ENCODE results near the gene MEOX2. TPM values are rescaled to one million over a fixed set of nuclear protein-coding genes. Genes with fewer than 3 reads are reported as not detected.

The MEOX2 gene
- total RNA-seq, 2 donors from 2014 or later = not detected

DNA sequence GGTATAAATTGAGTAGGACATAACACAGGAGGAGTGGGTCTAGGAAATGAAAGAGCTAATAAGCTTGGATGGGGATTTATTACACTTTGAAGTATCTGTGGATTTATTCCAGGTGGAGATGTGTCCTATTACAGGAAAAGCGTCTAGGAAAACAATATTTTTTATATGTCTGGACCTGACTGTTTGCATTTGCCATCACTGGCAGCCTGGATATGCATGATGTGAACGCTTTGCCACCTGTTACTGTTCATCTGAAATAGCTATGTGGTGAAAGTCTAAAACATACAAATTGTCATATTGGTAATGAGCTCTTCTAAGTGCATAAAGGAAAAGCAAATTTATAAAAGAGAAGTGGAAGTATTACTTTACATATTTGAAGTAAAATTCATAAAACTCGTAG, 93.1 kb downstream of the MEOX2 start:
- H3K27ac Mint-ChIP-seq = no peak overlapping the region

DNA sequence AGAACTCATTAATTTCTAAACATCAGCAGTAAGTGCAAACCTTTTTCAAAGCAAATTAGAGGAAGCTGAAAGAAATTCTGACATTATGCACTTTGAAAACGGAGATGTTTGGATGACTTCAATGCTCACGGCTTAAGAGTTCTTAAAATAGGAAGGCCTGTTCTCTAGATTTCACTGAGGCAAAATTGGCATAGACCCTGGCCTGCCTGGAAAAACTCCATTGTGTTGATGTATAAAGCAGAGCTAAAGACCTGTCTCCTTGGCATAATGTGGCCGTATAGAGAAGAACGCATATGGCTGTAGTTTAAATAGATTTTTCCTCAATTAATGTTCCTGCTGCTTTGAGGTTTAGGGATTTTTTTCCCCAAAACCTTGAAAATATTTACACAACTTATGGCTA, 100.2 kb downstream of the MEOX2 start:
- Mint-ChIP-seq H3K4me1 (no peaks in the 10 kb centered on the region), H3K36me3 (ENCODE audit: low read depth) (no peaks in the 10 kb centered on the region), H3K4me3 (no peak overlapping the region), H3K27me3 (no peaks in the 10 kb centered on the region), H3K27ac (no peak overlapping the region)
- no peak for ATAC-seq
- no peaks in the 10 kb centered on the region for H3K9me3 ChIP-seq (ENCODE audit: control insufficient read depth, low read length, poor library complexity, severe bottlenecking)
- DNase-seq = no peak

More for the DNA sequence above, 93.1 kb downstream of the MEOX2 start:
- H3K27me3 Mint-ChIP-seq = no peaks in the 10 kb centered on the region
- no peak for ATAC-seq
- DNase-seq = no peak
- no peak overlapping the region for H3K4me3 Mint-ChIP-seq
- no peaks in the 10 kb centered on the region for H3K4me1 Mint-ChIP-seq
- no peaks in the 10 kb centered on the region for H3K36me3 Mint-ChIP-seq (ENCODE audit: low read depth)
- H3K9me3 ChIP-seq (ENCODE audit: control insufficient read depth, low read length, poor library complexity, severe bottlenecking) = no peaks in the 10 kb centered on the region

DNA sequence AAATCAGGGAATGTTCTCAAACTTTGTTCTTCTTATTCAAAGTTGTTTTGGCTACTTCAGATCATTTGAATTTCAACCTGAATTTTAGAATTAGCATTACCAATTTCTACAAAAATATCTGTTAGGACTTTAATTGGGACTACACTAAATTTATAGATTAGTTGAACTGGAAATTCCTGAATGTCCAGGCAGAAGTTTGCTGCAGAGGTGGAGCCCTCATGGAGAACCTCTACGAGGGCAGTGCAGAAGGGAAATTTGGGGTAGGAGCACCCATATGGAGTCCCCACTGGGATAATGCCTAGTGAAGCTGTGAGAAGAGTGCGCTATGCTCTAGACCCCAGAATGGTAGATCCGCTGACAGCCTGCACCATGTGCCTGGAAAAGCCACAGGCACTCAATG, 101.9 kb downstream of the MEOX2 start:
- Mint-ChIP-seq H3K36me3 (ENCODE audit: low read depth) (no peaks in the 10 kb centered on the region), H3K4me1 (no peaks in the 10 kb centered on the region), H3K4me3 (no peak overlapping the region), H3K27ac (no peak overlapping the region), H3K27me3 (no peaks in the 10 kb centered on the region)
- ATAC-seq (no peak), DNase-seq (no peak)
- no peaks in the 10 kb centered on the region for H3K9me3 ChIP-seq (ENCODE audit: control insufficient read depth, low read length, poor library complexity, severe bottlenecking)

DNA sequence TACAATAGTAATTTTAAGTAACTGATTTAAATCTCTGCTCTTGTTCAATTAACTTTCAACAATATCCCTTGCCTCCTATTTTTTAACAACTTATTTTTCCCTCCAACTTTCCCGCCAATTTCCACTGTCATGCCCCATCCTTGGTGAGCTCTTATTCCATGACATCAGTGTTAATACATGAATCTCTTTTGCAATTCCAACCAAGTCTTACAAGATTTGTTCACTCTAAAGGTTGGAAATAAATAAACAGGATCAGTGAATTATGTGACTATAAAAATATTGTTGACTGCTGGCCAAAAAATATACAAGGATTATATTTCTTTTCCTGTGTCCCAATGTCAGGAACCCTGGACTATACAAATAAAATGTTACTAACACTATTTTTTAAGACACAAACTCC, 103.7 kb downstream of the MEOX2 start:
- H3K9me3 ChIP-seq (ENCODE audit: control insufficient read depth, low read length, poor library complexity, severe bottlenecking) = no peaks in the 10 kb centered on the region
- Mint-ChIP-seq H3K4me1 (no peaks in the 10 kb centered on the region), H3K27ac (no peak overlapping the region), H3K36me3 (ENCODE audit: low read depth) (no peaks in the 10 kb centered on the region), H3K27me3 (no peaks in the 10 kb centered on the region), H3K4me3 (no peak overlapping the region)
- no peak for DNase-seq
- ATAC-seq = no peak

DNA sequence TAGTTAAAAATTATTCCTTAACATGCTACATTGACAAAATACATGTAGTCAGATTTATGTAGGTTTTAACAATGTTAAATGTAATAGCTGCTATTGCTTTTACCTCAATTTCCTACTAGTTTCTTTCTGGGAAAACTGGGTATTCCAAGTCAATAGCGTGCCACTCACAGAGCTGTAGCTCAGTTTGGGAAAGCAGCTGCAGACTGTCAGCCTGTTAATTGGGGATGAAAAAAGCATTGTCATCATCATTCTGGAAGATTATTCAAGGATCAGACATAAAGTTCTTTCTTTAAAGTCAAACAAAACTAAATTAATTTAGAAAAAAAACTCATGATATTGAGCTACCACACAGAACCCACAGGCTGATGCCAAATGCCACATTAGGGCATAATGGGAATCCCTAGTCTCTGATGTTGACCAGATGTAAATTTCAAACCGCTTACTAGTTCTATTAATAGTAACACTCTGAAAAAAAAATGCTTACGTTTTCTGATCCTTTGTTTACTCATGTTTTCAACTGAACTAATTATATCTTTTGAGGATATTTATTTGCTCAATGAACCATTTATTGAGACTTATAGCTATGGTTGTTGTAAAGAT, 105.0 kb downstream of the MEOX2 start:
- no peaks in the 10 kb centered on the region for H3K9me3 ChIP-seq (ENCODE audit: control insufficient read depth, low read length, poor library complexity, severe bottlenecking)
- ATAC-seq = no peak
- Mint-ChIP-seq H3K27ac (no peak overlapping the region), H3K4me1 (no peaks in the 10 kb centered on the region), H3K4me3 (no peak overlapping the region), H3K27me3 (no peaks in the 10 kb centered on the region), H3K36me3 (ENCODE audit: low read depth) (no peaks in the 10 kb centered on the region)
- no peak for DNase-seq

DNA sequence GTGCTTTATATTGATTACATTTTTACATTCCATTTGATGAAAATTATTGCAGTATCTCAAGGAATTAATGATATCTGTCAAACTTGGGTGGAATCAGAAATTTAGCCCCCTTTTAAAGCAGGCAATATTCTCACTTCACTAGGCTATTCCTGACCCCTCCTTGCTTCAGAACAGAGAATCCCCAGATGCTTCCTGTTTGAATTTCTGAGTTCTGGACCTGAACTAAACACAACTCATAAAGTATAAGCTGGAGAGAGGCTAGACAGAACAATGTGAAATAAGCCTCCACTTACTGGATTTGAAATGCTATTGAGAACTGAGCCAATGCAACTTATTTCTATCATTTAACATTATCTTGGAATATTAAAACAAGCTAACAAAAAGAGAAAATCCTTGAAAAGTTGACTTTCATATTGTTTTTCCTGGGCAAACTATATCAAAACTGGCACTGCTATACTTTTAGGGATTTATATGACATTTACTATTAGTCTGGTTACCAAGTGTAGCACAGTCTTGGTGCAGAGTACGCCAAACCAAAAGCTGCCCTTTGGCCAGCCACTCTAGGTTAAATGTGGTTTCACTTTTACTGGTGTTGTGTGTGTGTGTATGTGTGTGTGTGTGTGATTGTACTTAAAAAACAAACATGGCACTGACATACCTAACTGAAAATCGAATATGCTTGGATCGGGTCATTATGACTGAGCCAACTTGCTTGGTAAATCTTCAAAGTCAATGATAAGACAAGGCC, 105.7 kb downstream of the MEOX2 start:
- DNase-seq = no peak
- Mint-ChIP-seq H3K36me3 (ENCODE audit: low read depth) (no peaks in the 10 kb centered on the region), H3K27ac (no peak overlapping the region), H3K27me3 (no peaks in the 10 kb centered on the region), H3K4me1 (no peaks in the 10 kb centered on the region), H3K4me3 (no peak overlapping the region)
- ATAC-seq = no peak
- H3K9me3 ChIP-seq (ENCODE audit: control insufficient read depth, low read length, poor library complexity, severe bottlenecking) = no peaks in the 10 kb centered on the region

DNA sequence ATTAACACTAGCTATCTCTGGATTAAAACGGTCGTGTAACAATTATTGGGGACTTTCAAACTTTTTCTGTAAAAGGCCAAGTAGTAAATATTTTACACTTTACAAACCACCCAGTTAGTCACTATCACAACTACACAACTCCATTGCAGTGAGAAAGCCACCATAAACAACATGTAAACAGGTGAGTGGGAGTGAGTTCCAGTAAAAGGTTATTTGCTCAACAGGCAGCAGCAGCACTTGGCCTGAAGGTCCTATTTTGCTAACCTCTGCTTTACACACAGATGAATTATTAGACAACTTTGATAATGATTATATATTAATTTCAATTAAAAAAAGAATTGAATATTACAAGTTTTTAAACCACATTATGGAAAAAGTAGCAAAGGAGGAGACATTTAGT, 108.9 kb downstream of the MEOX2 start:
- no peak for ATAC-seq
- no peaks in the 10 kb centered on the region for H3K27me3 Mint-ChIP-seq
- no peak for DNase-seq
- no peaks in the 10 kb centered on the region for H3K9me3 ChIP-seq (ENCODE audit: control insufficient read depth, low read length, poor library complexity, severe bottlenecking)
- no peaks in the 10 kb centered on the region for H3K4me1 Mint-ChIP-seq
- no peak overlapping the region for H3K4me3 Mint-ChIP-seq
- no peak overlapping the region for H3K27ac Mint-ChIP-seq
- no peaks in the 10 kb centered on the region for H3K36me3 Mint-ChIP-seq (ENCODE audit: low read depth)

DNA sequence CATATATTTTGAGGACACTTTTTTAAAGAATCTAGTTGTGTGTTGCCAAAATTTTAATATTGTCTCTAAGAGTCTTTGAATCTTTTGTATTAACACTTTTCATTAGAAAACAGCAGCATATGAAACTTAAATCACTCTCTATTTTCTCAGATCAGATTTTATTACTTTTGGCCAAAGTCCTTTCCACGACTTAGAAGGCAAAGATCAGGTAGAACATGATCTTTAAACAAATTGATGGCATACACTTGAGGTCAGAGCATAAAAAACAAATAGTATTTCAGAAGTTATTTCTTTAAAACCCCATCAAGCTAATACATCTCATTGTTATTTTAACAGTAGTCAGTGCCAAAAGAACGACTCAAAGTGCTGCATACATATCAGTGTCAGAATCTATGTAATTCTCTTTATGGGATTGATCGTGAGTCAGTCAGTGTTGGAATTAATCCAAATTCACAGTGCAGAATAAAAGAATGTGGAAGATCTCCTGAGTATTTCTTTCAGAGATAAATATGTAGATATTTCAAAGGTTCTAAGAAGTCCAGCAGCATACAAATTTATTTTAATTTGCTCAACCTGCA, 115.1 kb downstream of the MEOX2 start:
- no peaks in the 10 kb centered on the region for H3K36me3 Mint-ChIP-seq (ENCODE audit: low read depth)
- H3K9me3 ChIP-seq (ENCODE audit: control insufficient read depth, low read length, poor library complexity, severe bottlenecking) = no peaks in the 10 kb centered on the region
- ATAC-seq (no peak), DNase-seq (no peak)
- H3K4me3 Mint-ChIP-seq = no peak overlapping the region
- H3K27me3 Mint-ChIP-seq = no peaks in the 10 kb centered on the region
- no peaks in the 10 kb centered on the region for H3K4me1 Mint-ChIP-seq
- no peak overlapping the region for H3K27ac Mint-ChIP-seq

DNA sequence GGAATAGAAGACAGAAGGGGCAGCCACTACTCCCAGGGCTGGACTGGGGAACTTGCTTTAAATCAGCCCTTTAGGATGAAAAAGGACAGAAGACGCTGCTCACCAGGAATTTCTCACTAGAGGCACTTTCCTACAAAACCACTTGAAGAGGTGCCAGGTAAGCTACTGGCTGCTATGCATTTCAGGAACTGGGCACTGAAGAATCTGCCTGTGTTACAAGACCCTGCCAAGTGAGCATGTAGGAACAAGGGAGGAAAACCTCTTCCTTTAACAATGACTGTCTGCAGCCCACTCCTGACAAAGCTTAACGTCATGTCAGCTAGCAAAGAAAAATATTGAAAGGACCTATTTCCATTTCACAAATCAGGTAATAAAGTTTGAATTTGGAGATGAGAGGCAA, 118.8 kb downstream of the MEOX2 start:
- Mint-ChIP-seq H3K36me3 (ENCODE audit: low read depth) (no peaks in the 10 kb centered on the region), H3K27me3 (no peaks in the 10 kb centered on the region), H3K4me3 (no peak overlapping the region), H3K27ac (no peak overlapping the region), H3K4me1 (no peaks in the 10 kb centered on the region)
- DNase-seq (no peak), ATAC-seq (no peak)
- no peaks in the 10 kb centered on the region for H3K9me3 ChIP-seq (ENCODE audit: control insufficient read depth, low read length, poor library complexity, severe bottlenecking)

DNA sequence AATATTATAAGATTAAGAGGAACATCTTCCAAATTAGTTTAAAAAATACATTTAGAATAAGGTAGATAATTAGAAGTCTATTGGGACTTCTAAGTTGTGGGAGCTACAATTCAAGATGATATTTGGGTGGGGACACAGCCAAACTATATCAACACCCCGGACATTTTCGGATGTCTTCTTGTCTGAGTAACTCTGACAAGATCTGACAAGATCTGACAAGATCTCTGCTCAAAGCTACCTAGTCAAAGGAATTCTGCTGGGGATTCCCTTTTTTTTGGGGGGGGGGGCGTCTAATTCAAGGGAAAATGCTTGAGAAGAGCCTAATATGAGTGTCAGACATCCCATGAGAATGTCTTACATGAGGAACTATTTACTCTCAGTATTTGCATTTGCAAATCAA, 119.4 kb downstream of the MEOX2 start:
- no peaks in the 10 kb centered on the region for H3K27me3 Mint-ChIP-seq
- H3K36me3 Mint-ChIP-seq (ENCODE audit: low read depth) = no peaks in the 10 kb centered on the region
- no peak for DNase-seq
- no peak overlapping the region for H3K27ac Mint-ChIP-seq
- ATAC-seq = no peak
- no peaks in the 10 kb centered on the region for H3K9me3 ChIP-seq (ENCODE audit: control insufficient read depth, low read length, poor library complexity, severe bottlenecking)
- H3K4me3 Mint-ChIP-seq = no peak overlapping the region
- no peaks in the 10 kb centered on the region for H3K4me1 Mint-ChIP-seq

DNA sequence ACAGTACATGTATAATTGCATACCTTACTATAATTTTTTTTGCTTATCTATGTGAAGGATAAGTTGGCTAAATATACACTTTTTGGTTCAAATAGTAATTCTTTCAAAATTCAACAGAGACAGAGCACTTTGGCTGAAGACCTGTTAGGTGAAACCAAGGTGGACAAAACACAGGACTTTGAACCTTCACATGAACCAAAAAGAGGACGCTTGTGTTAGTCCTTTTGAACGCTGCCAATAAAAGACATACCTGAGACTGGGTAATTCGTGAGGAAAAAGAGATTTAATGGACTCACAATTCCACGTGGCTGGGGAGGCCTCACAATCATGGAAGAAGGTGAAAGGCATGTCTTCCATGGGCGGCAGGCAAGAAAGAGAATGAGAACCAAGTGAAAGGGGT, 120.0 kb downstream of the MEOX2 start:
- no peak for DNase-seq
- Mint-ChIP-seq H3K4me1 (no peaks in the 10 kb centered on the region), H3K27ac (no peak overlapping the region), H3K27me3 (no peaks in the 10 kb centered on the region), H3K36me3 (ENCODE audit: low read depth) (no peaks in the 10 kb centered on the region), H3K4me3 (no peak overlapping the region)
- no peak for ATAC-seq
- H3K9me3 ChIP-seq (ENCODE audit: control insufficient read depth, low read length, poor library complexity, severe bottlenecking) = no peaks in the 10 kb centered on the region

DNA sequence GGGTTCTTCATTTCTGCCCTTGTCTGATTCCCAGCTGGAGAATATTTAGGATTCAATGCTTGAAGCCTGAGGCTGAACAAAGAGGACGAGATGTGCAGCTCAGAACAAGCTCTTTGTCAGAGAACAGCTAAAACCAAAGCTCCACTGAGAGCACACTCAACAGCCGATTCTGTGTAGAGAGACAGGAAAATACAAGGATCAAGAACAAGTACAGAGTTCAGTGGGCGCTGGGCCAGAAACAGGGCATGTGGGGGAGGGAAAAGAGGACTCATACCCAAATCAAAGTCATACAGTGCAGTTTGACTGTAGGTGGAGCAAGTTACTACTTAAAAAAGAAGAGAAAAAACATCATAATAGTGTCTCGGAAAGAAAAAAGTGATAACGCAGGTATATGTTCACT, 124.6 kb downstream of the MEOX2 start, which contains the start of gene AGMO:
TSS of gene AGMO (minus strand) at position 181 of the 400 bp plus-strand sequence.
- Mint-ChIP-seq H3K27me3 (no peaks in the 10 kb centered on the region), H3K4me3 (no peak within 1 kb of the TSS), H3K36me3 (ENCODE audit: low read depth) (no peaks in the 10 kb centered on the region), H3K4me1 (no peaks in the 10 kb centered on the region), H3K27ac (no peak within 1 kb of the TSS)
- ATAC-seq (no peak), DNase-seq (no peak)
- no peaks in the 10 kb centered on the region for H3K9me3 ChIP-seq (ENCODE audit: control insufficient read depth, low read length, poor library complexity, severe bottlenecking)

Measured in T-helper 17 cell (primary cell).